ENCODE data around the gene TCF12.
A peak's percentile ranks its signal among the peaks of the same experiment; 100 is the strongest.

Gene TCF12

GRCh38 chr15:56963126-56963525 lies 44.7 kb downstream of the TCF12 start:
- TF ChIP-seq, protein P1, sequence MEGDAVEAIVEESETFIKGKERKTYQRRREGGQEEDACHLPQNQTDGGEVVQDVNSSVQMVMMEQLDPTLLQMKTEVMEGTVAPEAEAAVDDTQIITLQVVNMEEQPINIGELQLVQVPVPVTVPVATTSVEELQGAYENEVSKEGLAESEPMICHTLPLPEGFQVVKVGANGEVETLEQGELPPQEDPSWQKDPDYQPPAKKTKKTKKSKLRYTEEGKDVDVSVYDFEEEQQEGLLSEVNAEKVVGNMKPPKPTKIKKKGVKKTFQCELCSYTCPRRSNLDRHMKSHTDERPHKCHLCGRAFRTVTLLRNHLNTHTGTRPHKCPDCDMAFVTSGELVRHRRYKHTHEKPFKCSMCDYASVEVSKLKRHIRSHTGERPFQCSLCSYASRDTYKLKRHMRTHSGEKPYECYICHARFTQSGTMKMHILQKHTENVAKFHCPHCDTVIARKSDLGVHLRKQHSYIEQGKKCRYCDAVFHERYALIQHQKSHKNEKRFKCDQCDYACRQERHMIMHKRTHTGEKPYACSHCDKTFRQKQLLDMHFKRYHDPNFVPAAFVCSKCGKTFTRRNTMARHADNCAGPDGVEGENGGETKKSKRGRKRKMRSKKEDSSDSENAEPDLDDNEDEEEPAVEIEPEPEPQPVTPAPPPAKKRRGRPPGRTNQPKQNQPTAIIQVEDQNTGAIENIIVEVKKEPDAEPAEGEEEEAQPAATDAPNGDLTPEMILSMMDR (conservative IDR thresholded peaks at IDR 0.05; ENCODE audit: control insufficient read depth, insufficient read depth, low read depth, low read length), result no peak
- DNase-seq (ENCODE audit: low read depth), result peak; percentile 59

DNA sequence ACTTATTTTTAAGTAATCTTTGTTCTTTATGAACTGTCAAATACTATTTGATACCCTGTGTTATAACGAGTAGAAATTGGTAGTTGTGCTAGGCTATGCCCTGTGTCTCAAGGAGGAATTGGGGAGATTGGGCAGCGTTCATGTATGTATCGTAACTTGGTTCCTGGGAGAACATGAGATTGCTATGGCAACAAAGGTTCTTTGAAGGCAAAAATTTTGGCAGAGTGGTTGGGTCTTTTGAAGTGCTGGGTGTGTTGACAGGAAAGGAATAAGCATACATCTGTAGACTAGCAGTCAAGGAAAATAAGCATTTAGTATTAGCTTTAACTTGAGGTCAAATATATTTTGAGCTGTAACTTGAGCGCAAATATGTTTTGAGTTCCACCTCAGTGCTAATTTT lies 45.3 kb downstream of the TCF12 start:
- no peak overlapping the region for H3K4me3 ChIP-seq (ENCODE audit: control insufficient read depth, low read depth, low read length)
- no peak for DNase-seq (ENCODE audit: low read depth)
- TF ChIP-seq, protein P1 (conservative IDR thresholded peaks at IDR 0.05; ENCODE audit: control insufficient read depth, insufficient read depth, low read depth, low read length), result no peak

More at GRCh38 chr15:56963126-56963525, 44.7 kb downstream of the TCF12 start:
- no peak overlapping the region for H3K4me3 ChIP-seq (ENCODE audit: control insufficient read depth, low read depth, low read length)

- no peak overlapping the region for H3K4me3 ChIP-seq (ENCODE audit: control insufficient read depth, low read depth, low read length)
- peak; percentile 28 for DNase-seq (ENCODE audit: low read depth)
- TF ChIP-seq, protein P1 (conservative IDR thresholded peaks at IDR 0.05; ENCODE audit: control insufficient read depth, insufficient read depth, low read depth, low read length), result no peak
These were observed 45.7 kb downstream of the TCF12 start for GRCh38 chr15:56964182-56964581.

DNA sequence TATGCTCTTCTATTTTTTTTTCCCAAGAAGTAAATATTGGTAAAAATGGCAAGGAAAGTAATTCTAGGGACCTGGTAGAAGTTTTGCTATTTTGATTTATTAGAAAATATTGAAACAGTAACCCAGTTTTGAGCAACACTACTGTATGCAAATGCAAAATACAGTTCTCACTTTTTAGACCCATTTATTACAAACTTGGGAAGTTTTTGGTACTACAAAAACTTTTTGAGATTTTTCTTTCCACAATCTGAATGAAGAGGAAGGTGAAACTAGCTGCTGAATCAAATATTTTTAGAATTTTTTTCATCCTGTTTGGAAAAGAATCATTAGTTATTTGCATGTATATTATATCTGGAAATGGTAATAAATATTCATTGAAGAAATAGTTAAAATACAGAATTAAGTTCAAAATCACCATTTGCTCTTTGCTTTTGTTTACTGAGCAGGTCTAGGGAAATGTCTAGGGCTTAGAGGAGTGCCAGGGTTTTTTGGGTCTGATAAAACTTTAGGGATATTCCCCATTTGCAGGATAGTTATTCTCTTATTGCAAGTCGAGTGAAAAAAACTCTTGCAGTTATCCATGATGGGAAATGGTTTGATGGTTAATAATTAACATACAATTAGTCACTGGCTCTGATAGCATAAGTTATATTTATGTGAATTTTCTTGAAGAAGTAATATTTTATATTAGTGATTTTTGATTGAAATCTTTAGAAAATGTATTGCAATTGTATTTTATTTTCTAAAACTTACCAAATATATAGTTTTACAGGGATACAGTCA lies 47.0 kb downstream of the TCF12 start:
- no peak overlapping the region for H3K4me3 ChIP-seq (ENCODE audit: control insufficient read depth, low read depth, low read length)
- TF ChIP-seq, protein P1 (conservative IDR thresholded peaks at IDR 0.05; ENCODE audit: control insufficient read depth, insufficient read depth, low read depth, low read length), result no peak
- DNase-seq (ENCODE audit: low read depth), result no peak

DNA sequence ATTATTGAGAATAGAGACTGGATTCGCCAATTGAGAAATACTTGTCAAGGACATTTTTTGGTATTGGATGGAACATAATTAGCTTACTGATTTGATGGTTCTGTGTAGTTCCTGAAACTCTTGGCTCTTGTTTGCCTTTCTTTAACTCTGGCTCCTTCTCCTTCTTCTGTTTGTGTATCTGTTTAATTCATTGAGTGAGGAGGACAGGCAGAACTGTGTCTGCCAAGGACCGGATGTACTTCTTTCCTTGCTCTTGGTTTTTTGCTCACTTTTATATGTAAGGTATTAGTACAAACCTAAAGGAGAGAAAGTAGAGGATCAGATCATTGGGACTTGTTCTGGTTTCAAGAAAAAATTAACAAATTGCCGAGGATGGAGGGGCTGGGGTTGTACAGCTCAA lies 48.9 kb downstream of the TCF12 start:
- DNase-seq (ENCODE audit: low read depth), result no peak
- H3K4me3 ChIP-seq (ENCODE audit: control insufficient read depth, low read depth, low read length), result no peak overlapping the region
- TF ChIP-seq, protein P1 (conservative IDR thresholded peaks at IDR 0.05; ENCODE audit: control insufficient read depth, insufficient read depth, low read depth, low read length), result no peak

DNA sequence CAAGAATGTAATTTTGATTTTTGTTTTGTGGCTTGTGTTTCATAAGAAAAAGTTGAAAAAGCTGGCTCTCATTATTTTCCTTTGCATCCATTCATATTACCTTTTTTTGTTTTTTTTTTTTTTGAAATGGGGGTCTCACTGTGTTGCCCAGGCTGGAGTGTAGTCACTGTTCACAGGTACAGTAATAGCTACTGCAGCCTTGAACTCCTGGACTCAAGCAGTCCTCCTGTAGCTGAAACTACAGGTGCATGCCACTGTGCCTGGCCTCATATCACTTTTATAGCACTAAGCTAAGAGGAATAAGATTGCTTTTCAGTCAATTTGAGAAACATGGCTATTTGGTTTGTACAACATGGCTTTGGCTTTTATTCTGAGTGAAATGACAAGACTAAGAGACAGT lies 49.8 kb downstream of the TCF12 start:
- no peak for DNase-seq (ENCODE audit: low read depth)
- H3K4me3 ChIP-seq (ENCODE audit: control insufficient read depth, low read depth, low read length), result no peak overlapping the region
- TF ChIP-seq, protein P1 (conservative IDR thresholded peaks at IDR 0.05; ENCODE audit: control insufficient read depth, insufficient read depth, low read depth, low read length), result no peak

All from fibroblast of mammary gland (primary cell).